GM23338 (cell line): ENCODE results near the gene MED19. TPM values are rescaled to one million over a fixed set of nuclear protein-coding genes. Genes with fewer than 3 reads are reported as not detected.

Source experiments
- CREB1 ChIP-seq: fragments of 250-450 bp; sonication (Bioruptor Pico); IDR thresholded peaks from 2 replicates; pipeline ENCODE4 v1.5.0; 2020; ENCODE audit warnings: low read depth, mild to moderate bottlenecking, moderate library complexity
- EZH2 ChIP-seq: fragments of 200-600 bp; sonication (generic); IDR thresholded peaks from one replicate; pipeline ENCODE4 v1.8.0; 2017; ENCODE audit warnings: antibody characterized with exemption, mild to moderate bottlenecking, low read depth; ENCODE audit not compliant: unreplicated experiment
- EZH2phosphoT487 ChIP-seq: fragments of 200-600 bp; sonication (generic); IDR thresholded peaks from one replicate; pipeline ENCODE4 v1.8.1; 2018; ENCODE audit warnings: antibody characterized with exemption; ENCODE audit not compliant: unreplicated experiment
- JUNB ChIP-seq: IDR thresholded peaks from one replicate; pipeline ENCODE4 v1.6.1; 2016; ENCODE audit warnings: antibody characterized with exemption; ENCODE audit not compliant: unreplicated experiment
- POLR2AphosphoS5 ChIP-seq: IDR thresholded peaks from 2 replicates; pipeline ENCODE4 v1.6.1; 2016; ENCODE audit warnings: antibody characterized with exemption, low read depth
- ZNF114 ChIP-seq: fragments of 250-450 bp; sonication (Bioruptor Pico); IDR thresholded peaks from 2 replicates; pipeline ENCODE4 v1.5.0; 2020; ENCODE audit warnings: mild to moderate bottlenecking, moderate library complexity
- polyA plus RNA-seq: library from polyadenylated mRNA; unstranded; fragments of >200 nt; fragmentation: Nextera tagmentation; extraction: Ambion mirVana; gene quantifications from 2 replicates; pipeline ENCODE4 v1.2.1, GENCODE V29; 2016
- total RNA-seq: library from RNA; depleted of rRNA; stranded (reverse); fragments of >200 nt; shearing (Covaris generic); gene quantifications from 2 replicates; pipeline ENCODE4 v1.2.3, GENCODE V29; 2014
- TF ChIP-seq, protein P1 (sequence below): fragments of 250-450 bp; sonication (Bioruptor Pico); IDR thresholded peaks from 2 replicates; pipeline ENCODE4 v1.5.0; 2020; ENCODE audit warnings: mild to moderate bottlenecking, moderate library complexity
- TF ChIP-seq, protein P2 (sequence below): IDR thresholded peaks from 2 replicates; pipeline ENCODE4 v1.6.1; 2016; ENCODE audit warnings: antibody characterized with exemption

MED19 gene
- total and polyA plus RNA-seq, 2 experiments from 2014 or later = 17.7 to 64.9 TPM

- TF ChIP-seq, protein P1, sequence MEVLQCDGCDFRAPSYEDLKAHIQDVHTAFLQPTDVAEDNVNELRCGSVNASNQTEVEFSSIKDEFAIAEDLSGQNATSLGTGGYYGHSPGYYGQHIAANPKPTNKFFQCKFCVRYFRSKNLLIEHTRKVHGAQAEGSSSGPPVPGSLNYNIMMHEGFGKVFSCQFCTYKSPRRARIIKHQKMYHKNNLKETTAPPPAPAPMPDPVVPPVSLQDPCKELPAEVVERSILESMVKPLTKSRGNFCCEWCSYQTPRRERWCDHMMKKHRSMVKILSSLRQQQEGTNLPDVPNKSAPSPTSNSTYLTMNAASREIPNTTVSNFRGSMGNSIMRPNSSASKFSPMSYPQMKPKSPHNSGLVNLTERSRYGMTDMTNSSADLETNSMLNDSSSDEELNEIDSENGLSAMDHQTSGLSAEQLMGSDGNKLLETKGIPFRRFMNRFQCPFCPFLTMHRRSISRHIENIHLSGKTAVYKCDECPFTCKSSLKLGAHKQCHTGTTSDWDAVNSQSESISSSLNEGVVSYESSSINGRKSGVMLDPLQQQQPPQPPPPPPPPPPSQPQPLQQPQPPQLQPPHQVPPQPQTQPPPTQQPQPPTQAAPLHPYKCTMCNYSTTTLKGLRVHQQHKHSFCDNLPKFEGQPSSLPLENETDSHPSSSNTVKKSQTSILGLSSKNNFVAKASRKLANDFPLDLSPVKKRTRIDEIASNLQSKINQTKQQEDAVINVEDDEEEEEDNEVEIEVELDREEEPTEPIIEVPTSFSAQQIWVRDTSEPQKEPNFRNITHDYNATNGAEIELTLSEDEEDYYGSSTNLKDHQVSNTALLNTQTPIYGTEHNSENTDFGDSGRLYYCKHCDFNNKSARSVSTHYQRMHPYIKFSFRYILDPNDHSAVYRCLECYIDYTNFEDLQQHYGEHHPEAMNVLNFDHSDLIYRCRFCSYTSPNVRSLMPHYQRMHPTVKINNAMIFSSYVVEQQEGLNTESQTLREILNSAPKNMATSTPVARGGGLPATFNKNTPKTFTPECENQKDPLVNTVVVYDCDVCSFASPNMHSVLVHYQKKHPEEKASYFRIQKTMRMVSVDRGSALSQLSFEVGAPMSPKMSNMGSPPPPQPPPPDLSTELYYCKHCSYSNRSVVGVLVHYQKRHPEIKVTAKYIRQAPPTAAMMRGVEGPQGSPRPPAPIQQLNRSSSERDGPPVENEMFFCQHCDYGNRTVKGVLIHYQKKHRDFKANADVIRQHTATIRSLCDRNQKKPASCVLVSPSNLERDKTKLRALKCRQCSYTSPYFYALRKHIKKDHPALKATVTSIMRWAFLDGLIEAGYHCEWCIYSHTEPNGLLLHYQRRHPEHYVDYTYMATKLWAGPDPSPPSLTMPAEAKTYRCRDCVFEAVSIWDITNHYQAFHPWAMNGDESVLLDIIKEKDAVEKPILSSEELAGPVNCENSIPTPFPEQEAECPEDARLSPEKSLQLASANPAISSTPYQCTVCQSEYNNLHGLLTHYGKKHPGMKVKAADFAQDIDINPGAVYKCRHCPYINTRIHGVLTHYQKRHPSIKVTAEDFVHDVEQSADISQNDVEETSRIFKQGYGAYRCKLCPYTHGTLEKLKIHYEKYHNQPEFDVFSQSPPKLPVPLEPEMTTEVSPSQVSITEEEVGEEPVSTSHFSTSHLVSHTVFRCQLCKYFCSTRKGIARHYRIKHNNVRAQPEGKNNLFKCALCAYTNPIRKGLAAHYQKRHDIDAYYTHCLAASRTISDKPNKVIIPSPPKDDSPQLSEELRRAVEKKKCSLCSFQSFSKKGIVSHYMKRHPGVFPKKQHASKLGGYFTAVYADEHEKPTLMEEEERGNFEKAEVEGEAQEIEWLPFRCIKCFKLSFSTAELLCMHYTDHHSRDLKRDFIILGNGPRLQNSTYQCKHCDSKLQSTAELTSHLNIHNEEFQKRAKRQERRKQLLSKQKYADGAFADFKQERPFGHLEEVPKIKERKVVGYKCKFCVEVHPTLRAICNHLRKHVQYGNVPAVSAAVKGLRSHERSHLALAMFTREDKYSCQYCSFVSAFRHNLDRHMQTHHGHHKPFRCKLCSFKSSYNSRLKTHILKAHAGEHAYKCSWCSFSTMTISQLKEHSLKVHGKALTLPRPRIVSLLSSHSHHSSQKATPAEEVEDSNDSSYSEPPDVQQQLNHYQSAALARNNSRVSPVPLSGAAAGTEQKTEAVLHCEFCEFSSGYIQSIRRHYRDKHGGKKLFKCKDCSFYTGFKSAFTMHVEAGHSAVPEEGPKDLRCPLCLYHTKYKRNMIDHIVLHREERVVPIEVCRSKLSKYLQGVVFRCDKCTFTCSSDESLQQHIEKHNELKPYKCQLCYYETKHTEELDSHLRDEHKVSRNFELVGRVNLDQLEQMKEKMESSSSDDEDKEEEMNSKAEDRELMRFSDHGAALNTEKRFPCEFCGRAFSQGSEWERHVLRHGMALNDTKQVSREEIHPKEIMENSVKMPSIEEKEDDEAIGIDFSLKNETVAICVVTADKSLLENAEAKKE (CRISPR knock-in tag) = no peak
- no peak for TF ChIP-seq ZNF114 (CRISPR knock-in tag)
- TF ChIP-seq EZH2 = no peak
- TF ChIP-seq JUNB = no peak
- no peak for TF ChIP-seq EZH2phosphoT487
- TF ChIP-seq POLR2AphosphoS5 = peak; percentile 93
- TF ChIP-seq, protein P2, sequence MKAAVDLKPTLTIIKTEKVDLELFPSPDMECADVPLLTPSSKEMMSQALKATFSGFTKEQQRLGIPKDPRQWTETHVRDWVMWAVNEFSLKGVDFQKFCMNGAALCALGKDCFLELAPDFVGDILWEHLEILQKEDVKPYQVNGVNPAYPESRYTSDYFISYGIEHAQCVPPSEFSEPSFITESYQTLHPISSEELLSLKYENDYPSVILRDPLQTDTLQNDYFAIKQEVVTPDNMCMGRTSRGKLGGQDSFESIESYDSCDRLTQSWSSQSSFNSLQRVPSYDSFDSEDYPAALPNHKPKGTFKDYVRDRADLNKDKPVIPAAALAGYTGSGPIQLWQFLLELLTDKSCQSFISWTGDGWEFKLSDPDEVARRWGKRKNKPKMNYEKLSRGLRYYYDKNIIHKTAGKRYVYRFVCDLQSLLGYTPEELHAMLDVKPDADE = peak; percentile 73
- peak; percentile 78 for TF ChIP-seq CREB1
Measured at GRCh38 chr11:57741132-57742086, 29.4 kb upstream of the MED19 start, which contains the start of gene SELENOH (continued).
